WTC11 (cell line): ENCODE measurements around the gene ISG15. TPM values are rescaled to one million over a fixed set of nuclear protein-coding genes. Genes with fewer than 3 reads are reported as not detected.
A peak's percentile ranks its signal among the peaks of the same experiment; 100 is the strongest.

Experiments used
- ATAC-seq: fragments of 200-7000 bp; cut with Tn5 transposase; 2 replicates; pipeline ENCODE4 v1.10.0; 2021; ENCODE audit warnings: mild to moderate bottlenecking, moderate library complexity
- CTCF ChIA-PET: fragments of 300-600 bp; sonication (Branson Sonifier 250); formaldehyde crosslinking; loops from one replicate; lab custom pipeline; 2021; ENCODE audit warnings: antibody characterized with exemption; lab: Charles Lee
- POLR2A ChIA-PET: fragments of 350-600 bp; sonication (Branson Sonifier 250); formaldehyde crosslinking; loops from one replicate; lab custom pipeline; 2021; ENCODE audit warnings: antibody characterized with exemption; lab: Charles Lee
- DNase-seq: peaks from one replicate; pipeline ENCODE4 v3.0.0; 2021; ENCODE audit warnings: low spot score
- H3K27ac Mint-ChIP-seq: 2 replicates; pipeline ENCODE4 v1.8.0; 2021; ENCODE audit warnings: mixed read lengths
- H3K27me3 Mint-ChIP-seq: 2 replicates; pipeline ENCODE4 v1.8.0; 2021; ENCODE audit warnings: low read depth, mild to moderate bottlenecking, moderate library complexity, mixed read lengths
- H3K36me3 Mint-ChIP-seq: 2 replicates; pipeline ENCODE4 v1.8.0; 2021; ENCODE audit warnings: mixed read lengths
- H3K4me1 Mint-ChIP-seq: 2 replicates; pipeline ENCODE4 v1.8.0; 2022; ENCODE audit warnings: mixed read lengths
- H3K4me3 Mint-ChIP-seq: 2 replicates; pipeline ENCODE4 v1.8.0; 2021; ENCODE audit warnings: mild to moderate bottlenecking, moderate library complexity, mixed read lengths
- H3K9me3 Mint-ChIP-seq: 2 replicates; pipeline ENCODE4 v1.8.0; 2021; ENCODE audit warnings: mixed read lengths
- ETV6 ChIP-seq: sonication (generic); formaldehyde crosslinking; IDR thresholded peaks from 2 replicates; pipeline ENCODE4 v1.8.1; 2022; ENCODE audit warnings: mild to moderate bottlenecking, missing genetic modification reagents
- FOXK1 ChIP-seq: sonication (generic); formaldehyde crosslinking; IDR thresholded peaks from 2 replicates; pipeline ENCODE4 v1.8.0; 2022; ENCODE audit warnings: mild to moderate bottlenecking, moderate library complexity, missing genetic modification reagents
- FOXP1 ChIP-seq: sonication (generic); formaldehyde crosslinking; IDR thresholded peaks from 2 replicates; pipeline ENCODE4 v1.8.0; 2022; ENCODE audit warnings: missing genetic modification reagents, mild to moderate bottlenecking, moderate library complexity, borderline replicate concordance
- GRHL2 ChIP-seq: fragments of 250-450 bp; sonication (Bioruptor Pico); IDR thresholded peaks from 2 replicates; pipeline ENCODE4 v1.8.0; 2022; ENCODE audit warnings: mild to moderate bottlenecking, moderate library complexity; ENCODE audit not compliant: insufficient replicate concordance, severe bottlenecking
- NFATC4 ChIP-seq: fragments of 250-450 bp; sonication (Bioruptor Pico); IDR thresholded peaks from 2 replicates; pipeline ENCODE4 v1.9.0; 2021; ENCODE audit warnings: mild to moderate bottlenecking
- NFYB ChIP-seq: sonication (generic); formaldehyde crosslinking; conservative IDR thresholded peaks from 2 replicates; pipeline ENCODE4 v1.8.0; 2022; ENCODE audit warnings: low read depth, missing genetic modification reagents
- SMAD3 ChIP-seq: sonication (generic); formaldehyde crosslinking; IDR thresholded peaks from 2 replicates; pipeline ENCODE4 v1.8.0; 2022; ENCODE audit warnings: missing genetic modification reagents, mild to moderate bottlenecking, borderline replicate concordance
- TCF7 ChIP-seq: sonication (generic); formaldehyde crosslinking; IDR thresholded peaks from 2 replicates; pipeline ENCODE4 v1.8.0; 2022; ENCODE audit warnings: mild to moderate bottlenecking, low read depth, missing genetic modification reagents, moderate library complexity
- TEAD1 ChIP-seq: sonication (generic); formaldehyde crosslinking; IDR thresholded peaks from 2 replicates; pipeline ENCODE4 v1.8.0; 2022; ENCODE audit warnings: mild to moderate bottlenecking, missing genetic modification reagents
- ZNF138 ChIP-seq: sonication (generic); formaldehyde crosslinking; conservative IDR thresholded peaks from 2 replicates; pipeline ENCODE4 v1.8.1; 2022; ENCODE audit warnings: mild to moderate bottlenecking, moderate library complexity, missing genetic modification reagents
- ZNF219 ChIP-seq: sonication (generic); formaldehyde crosslinking; IDR thresholded peaks from 2 replicates; pipeline ENCODE4 v1.8.0; 2023; ENCODE audit warnings: missing genetic modification reagents, mild to moderate bottlenecking, borderline replicate concordance
- ZNF423 ChIP-seq: fragments of 250-450 bp; sonication (Bioruptor Pico); IDR thresholded peaks from 2 replicates; pipeline ENCODE4 v2.1.2; 2022; ENCODE audit warnings: mild to moderate bottlenecking, moderate library complexity
- total RNA-seq: library from RNA; stranded (reverse); gene quantifications from 3 replicates; pipeline ENCODE4 v1.2.3, GENCODE V29; 2021
- TF ChIP-seq, protein P1 (sequence below): fragments of 250-450 bp; sonication (Bioruptor Pico); IDR thresholded peaks from 2 replicates; pipeline ENCODE4 v1.9.0; 2021; ENCODE audit warnings: moderate library complexity, mild to moderate bottlenecking, inconsistent platforms, borderline replicate concordance
- TF ChIP-seq, protein P2 (sequence below): sonication (generic); formaldehyde crosslinking; IDR thresholded peaks from 2 replicates; pipeline ENCODE4 v1.8.1; 2023; ENCODE audit warnings: mild to moderate bottlenecking, missing genetic modification reagents, moderate library complexity
- TF ChIP-seq, protein P3 (sequence below): fragments of 250-450 bp; sonication (Bioruptor Pico); IDR thresholded peaks from 2 replicates; pipeline ENCODE4 v1.8.0; 2021; ENCODE audit warnings: mild to moderate bottlenecking
- TF ChIP-seq, protein P4 (sequence below): sonication (generic); formaldehyde crosslinking; IDR thresholded peaks from 2 replicates; pipeline ENCODE4 v1.8.0; 2022; ENCODE audit warnings: mild to moderate bottlenecking, missing genetic modification reagents
- TF ChIP-seq, protein P5 (sequence below): sonication (generic); formaldehyde crosslinking; IDR thresholded peaks from 2 replicates; pipeline ENCODE4 v1.8.0; 2023; ENCODE audit warnings: missing genetic modification reagents
- TF ChIP-seq, protein P6 (sequence below): sonication (generic); formaldehyde crosslinking; IDR thresholded peaks from 2 replicates; pipeline ENCODE4 v1.8.1; 2023; ENCODE audit warnings: mild to moderate bottlenecking, missing genetic modification reagents
- TF ChIP-seq, protein P7 (sequence below): sonication (generic); formaldehyde crosslinking; IDR thresholded peaks from 2 replicates; pipeline ENCODE4 v1.8.1; 2023; ENCODE audit warnings: mild to moderate bottlenecking, missing genetic modification reagents

ISG15 gene
- total RNA-seq, 1 experiment from 2014 or later = 29.5 TPM

DNA sequence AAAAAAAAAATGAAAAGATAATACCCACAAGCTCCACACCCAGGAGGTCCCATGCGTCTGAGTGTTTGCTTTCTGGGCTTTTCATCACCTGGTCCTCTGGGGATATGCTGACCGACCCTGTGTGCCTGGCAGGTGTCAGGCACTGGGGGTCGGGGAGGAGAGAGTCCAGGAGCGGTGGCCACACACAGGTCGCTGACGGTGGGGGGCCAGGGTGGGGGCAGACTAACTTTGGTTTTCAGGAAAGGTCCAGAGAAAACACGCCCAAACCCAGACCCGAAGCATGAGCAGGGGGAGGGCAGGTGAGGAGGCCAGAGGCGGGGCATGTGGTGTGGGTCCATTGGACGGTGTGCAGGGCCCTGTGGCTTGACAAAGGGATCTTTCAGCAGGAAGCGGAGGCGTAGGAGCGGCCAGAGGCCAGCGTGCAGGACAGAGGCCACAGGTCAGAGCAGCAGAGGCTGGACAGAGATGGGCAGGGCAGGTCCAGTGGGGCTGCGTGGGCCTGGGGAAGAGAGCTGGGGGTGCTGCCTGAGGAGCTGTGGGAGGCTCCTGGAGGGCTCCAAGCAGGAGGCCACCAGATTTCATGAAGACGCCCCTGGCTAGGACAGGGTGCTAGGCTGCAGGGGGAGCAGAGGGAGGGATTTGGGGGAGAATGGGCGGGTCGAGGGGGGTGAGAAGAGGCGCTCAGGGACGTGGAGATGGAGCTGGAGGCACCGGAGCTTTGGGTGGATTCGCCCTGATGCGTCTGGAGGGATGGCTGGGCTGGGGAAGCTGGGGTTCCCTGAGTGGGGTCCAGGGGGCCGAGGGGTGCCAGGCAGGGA is 45.0 kb downstream of the ISG15 start:
- H3K4me3 Mint-ChIP-seq = peak overlapping the region; percentile 79
- ChIA-PET POLR2A (no interaction called here), CTCF (interaction anchor here (0.6 to 4.0 kb wide), 17 partner anchors 11 to 234 kb away, joined by 3 to 20 read pairs (median 4); partner anchors contain the start of genes AGRN and RNF223)
- DNase-seq (no peak), ATAC-seq (no peak)
- no peak overlapping the region for H3K27ac Mint-ChIP-seq
- peaks cover 8% of the 10 kb centered on the region; the same call in 1 of the 2 replicates for H3K4me1 Mint-ChIP-seq
- peaks cover 53% of the 10 kb centered on the region for H3K27me3 Mint-ChIP-seq
- TF ChIP-seq ZNF219 (no peak), ZNF138 (CRISPR knock-in tag) (no peak), TCF7 (CRISPR knock-in tag) (no peak), NFATC4 (CRISPR knock-in tag) (no peak), ETV6 (CRISPR knock-in tag) (no peak), TEAD1 (no peak), FOXK1 (CRISPR knock-in tag) (no peak), FOXP1 (CRISPR knock-in tag) (no peak), GRHL2 (no peak), ZNF423 (CRISPR knock-in tag) (no peak), SMAD3 (no peak), NFYB (CRISPR knock-in tag) (no peak)
- TF ChIP-seq, protein P1, sequence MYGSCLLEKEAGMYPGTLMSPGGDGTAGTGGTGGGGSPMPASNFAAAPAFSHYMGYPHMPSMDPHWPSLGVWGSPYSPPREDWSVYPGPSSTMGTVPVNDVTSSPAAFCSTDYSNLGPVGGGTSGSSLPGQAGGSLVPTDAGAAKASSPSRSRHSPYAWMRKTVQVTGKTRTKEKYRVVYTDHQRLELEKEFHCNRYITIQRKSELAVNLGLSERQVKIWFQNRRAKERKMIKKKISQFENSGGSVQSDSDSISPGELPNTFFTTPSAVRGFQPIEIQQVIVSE (CRISPR knock-in tag) = no peak
- TF ChIP-seq, protein P2, sequence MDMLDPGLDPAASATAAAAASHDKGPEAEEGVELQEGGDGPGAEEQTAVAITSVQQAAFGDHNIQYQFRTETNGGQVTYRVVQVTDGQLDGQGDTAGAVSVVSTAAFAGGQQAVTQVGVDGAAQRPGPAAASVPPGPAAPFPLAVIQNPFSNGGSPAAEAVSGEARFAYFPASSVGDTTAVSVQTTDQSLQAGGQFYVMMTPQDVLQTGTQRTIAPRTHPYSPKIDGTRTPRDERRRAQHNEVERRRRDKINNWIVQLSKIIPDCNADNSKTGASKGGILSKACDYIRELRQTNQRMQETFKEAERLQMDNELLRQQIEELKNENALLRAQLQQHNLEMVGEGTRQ (CRISPR knock-in tag) = no peak
- TF ChIP-seq, protein P3, sequence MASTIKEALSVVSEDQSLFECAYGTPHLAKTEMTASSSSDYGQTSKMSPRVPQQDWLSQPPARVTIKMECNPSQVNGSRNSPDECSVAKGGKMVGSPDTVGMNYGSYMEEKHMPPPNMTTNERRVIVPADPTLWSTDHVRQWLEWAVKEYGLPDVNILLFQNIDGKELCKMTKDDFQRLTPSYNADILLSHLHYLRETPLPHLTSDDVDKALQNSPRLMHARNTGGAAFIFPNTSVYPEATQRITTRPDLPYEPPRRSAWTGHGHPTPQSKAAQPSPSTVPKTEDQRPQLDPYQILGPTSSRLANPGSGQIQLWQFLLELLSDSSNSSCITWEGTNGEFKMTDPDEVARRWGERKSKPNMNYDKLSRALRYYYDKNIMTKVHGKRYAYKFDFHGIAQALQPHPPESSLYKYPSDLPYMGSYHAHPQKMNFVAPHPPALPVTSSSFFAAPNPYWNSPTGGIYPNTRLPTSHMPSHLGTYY (CRISPR knock-in tag) = no peak
- TF ChIP-seq, protein P4, sequence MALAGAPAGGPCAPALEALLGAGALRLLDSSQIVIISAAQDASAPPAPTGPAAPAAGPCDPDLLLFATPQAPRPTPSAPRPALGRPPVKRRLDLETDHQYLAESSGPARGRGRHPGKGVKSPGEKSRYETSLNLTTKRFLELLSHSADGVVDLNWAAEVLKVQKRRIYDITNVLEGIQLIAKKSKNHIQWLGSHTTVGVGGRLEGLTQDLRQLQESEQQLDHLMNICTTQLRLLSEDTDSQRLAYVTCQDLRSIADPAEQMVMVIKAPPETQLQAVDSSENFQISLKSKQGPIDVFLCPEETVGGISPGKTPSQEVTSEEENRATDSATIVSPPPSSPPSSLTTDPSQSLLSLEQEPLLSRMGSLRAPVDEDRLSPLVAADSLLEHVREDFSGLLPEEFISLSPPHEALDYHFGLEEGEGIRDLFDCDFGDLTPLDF = no peak
- TF ChIP-seq, protein P5, sequence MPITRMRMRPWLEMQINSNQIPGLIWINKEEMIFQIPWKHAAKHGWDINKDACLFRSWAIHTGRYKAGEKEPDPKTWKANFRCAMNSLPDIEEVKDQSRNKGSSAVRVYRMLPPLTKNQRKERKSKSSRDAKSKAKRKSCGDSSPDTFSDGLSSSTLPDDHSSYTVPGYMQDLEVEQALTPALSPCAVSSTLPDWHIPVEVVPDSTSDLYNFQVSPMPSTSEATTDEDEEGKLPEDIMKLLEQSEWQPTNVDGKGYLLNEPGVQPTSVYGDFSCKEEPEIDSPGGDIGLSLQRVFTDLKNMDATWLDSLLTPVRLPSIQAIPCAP = no peak
- TF ChIP-seq, protein P6, sequence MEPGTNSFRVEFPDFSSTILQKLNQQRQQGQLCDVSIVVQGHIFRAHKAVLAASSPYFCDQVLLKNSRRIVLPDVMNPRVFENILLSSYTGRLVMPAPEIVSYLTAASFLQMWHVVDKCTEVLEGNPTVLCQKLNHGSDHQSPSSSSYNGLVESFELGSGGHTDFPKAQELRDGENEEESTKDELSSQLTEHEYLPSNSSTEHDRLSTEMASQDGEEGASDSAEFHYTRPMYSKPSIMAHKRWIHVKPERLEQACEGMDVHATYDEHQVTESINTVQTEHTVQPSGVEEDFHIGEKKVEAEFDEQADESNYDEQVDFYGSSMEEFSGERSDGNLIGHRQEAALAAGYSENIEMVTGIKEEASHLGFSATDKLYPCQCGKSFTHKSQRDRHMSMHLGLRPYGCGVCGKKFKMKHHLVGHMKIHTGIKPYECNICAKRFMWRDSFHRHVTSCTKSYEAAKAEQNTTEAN (CRISPR knock-in tag) = no peak
- TF ChIP-seq, protein P7, sequence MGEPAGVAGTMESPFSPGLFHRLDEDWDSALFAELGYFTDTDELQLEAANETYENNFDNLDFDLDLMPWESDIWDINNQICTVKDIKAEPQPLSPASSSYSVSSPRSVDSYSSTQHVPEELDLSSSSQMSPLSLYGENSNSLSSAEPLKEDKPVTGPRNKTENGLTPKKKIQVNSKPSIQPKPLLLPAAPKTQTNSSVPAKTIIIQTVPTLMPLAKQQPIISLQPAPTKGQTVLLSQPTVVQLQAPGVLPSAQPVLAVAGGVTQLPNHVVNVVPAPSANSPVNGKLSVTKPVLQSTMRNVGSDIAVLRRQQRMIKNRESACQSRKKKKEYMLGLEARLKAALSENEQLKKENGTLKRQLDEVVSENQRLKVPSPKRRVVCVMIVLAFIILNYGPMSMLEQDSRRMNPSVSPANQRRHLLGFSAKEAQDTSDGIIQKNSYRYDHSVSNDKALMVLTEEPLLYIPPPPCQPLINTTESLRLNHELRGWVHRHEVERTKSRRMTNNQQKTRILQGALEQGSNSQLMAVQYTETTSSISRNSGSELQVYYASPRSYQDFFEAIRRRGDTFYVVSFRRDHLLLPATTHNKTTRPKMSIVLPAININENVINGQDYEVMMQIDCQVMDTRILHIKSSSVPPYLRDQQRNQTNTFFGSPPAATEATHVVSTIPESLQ (CRISPR knock-in tag) = no peak
- H3K36me3 Mint-ChIP-seq = 0 out of 2 replicates have a peak, but pooled peaks cover 3% of the 10 kb centered on the region
- H3K9me3 Mint-ChIP-seq = no peaks in the 10 kb centered on the region
